K562 (cell line): Measurements from ENCODE around the gene MTA2. TPM values are rescaled to one million over a fixed set of nuclear protein-coding genes. Genes with fewer than 3 reads are reported as not detected.
A peak's percentile ranks its signal among the peaks of the same experiment; 100 is the strongest.

ENCODE experiments used
- ARID2 ChIP-seq: fragments of 450-650 bp; IDR thresholded peaks from 2 replicates; pipeline ENCODE4 v1.6.1; 2017; ENCODE audit warnings: antibody characterized with exemption, mild to moderate bottlenecking
- CSDE1 ChIP-seq, 2 experiments: fragments of 450-650 bp; IDR thresholded peaks; 2 replicates each; pipeline ENCODE4 v1.6.1; 2016; ENCODE audit warnings: mild to moderate bottlenecking in 1 of 2
- DEAF1 ChIP-seq: fragments of 450-650 bp; formaldehyde crosslinking; IDR thresholded peaks from 2 replicates; pipeline ENCODE4 v1.4.0; 2020; ENCODE audit warnings: mild to moderate bottlenecking, moderate library complexity
- FOXK1 ChIP-seq: sonication (generic); formaldehyde crosslinking; IDR thresholded peaks from 2 replicates; pipeline ENCODE4 v1.8.0; 2022; ENCODE audit warnings: missing genetic modification reagents, mild to moderate bottlenecking, borderline replicate concordance
- GTF2B ChIP-seq: IDR thresholded peaks from 2 replicates; pipeline ENCODE4 v1.6.1; 2011; ENCODE audit not compliant: insufficient read length; ENCODE audit errors: extremely low read depth
- HDAC2 ChIP-seq: fragments of 450-650 bp; IDR thresholded peaks from 2 replicates; pipeline ENCODE4 v1.6.1; 2016; ENCODE audit warnings: mild to moderate bottlenecking
- MYBL2 ChIP-seq, 2 experiments: fragments of 450-650 bp in 1 of 2; sonication (generic) in 1 of 2; formaldehyde crosslinking in 1 of 2; IDR thresholded peaks; 2 replicates each; pipeline versions ENCODE4 v1.6.1 to v1.8.1; 2017 to 2022; ENCODE audit warnings: borderline replicate concordance in 1 of 2, inconsistent platforms in 1 of 2, low read depth in 1 of 2, mild to moderate bottlenecking in 1 of 2, missing genetic modification reagents in 1 of 2, moderate library complexity in 1 of 2
- NKRF ChIP-seq: fragments of 450-650 bp; IDR thresholded peaks from 2 replicates; pipeline ENCODE4 v1.6.1; 2016; ENCODE audit warnings: borderline replicate concordance
- PHF21A ChIP-seq: fragments of 450-650 bp; IDR thresholded peaks from 2 replicates; pipeline ENCODE4 v1.6.1; 2017; ENCODE audit warnings: low read depth, borderline replicate concordance
- POLR2G ChIP-seq: fragments of 200-400 bp; formaldehyde crosslinking; IDR thresholded peaks from 2 replicates; pipeline ENCODE4 v1.6.1; 2017; ENCODE audit warnings: low read depth, mild to moderate bottlenecking, antibody characterized with exemption, low read length, moderate library complexity
- SNAPC5 ChIP-seq: fragments of 250-450 bp; sonication (Bioruptor Pico); IDR thresholded peaks from 2 replicates; pipeline ENCODE4 v1.8.0; 2021; ENCODE audit warnings: moderate library complexity, mild to moderate bottlenecking, inconsistent platforms
- TAF1 ChIP-seq: IDR thresholded peaks from 2 replicates; pipeline ENCODE4 v1.6.1; 2011; ENCODE audit warnings: mild to moderate bottlenecking, low read length, moderate library complexity; ENCODE audit not compliant: insufficient read depth, control insufficient read depth, severe bottlenecking; ENCODE audit errors: extremely low read depth
- TCFL5 ChIP-seq: fragments of 250-450 bp; sonication (Bioruptor Pico); conservative IDR thresholded peaks from 2 replicates; pipeline ENCODE4 v1.6.1; 2021; ENCODE audit warnings: mild to moderate bottlenecking, moderate library complexity, matching md5 sums
- THAP12 ChIP-seq: fragments of 250-450 bp; sonication (Bioruptor Pico); IDR thresholded peaks from 2 replicates; pipeline ENCODE4 v1.9.0; 2021; ENCODE audit warnings: mild to moderate bottlenecking, inconsistent platforms
- TRIM28 ChIP-seq: fragments of 450-650 bp; IDR thresholded peaks from 2 replicates; pipeline ENCODE4 v1.6.1; 2017
- ZFP1 ChIP-seq: fragments of 450-650 bp; formaldehyde crosslinking; IDR thresholded peaks from 2 replicates; pipeline ENCODE4 v1.4.0; 2020; ENCODE audit warnings: mild to moderate bottlenecking, mixed read lengths
- ZNF197 ChIP-seq: fragments of 200-800 bp; sonication (Bioruptor generic); IDR thresholded peaks from 2 replicates; pipeline ENCODE4 v1.6.1; 2016; ENCODE audit warnings: low read depth, missing genetic modification characterization, missing compliant biosample characterization
- ZNF217 ChIP-seq: sonication (generic); formaldehyde crosslinking; IDR thresholded peaks from 2 replicates; pipeline ENCODE4 v1.8.0; 2022; ENCODE audit warnings: mild to moderate bottlenecking, missing genetic modification reagents
- ZNF24 ChIP-seq: fragments of 450-650 bp; IDR thresholded peaks from 2 replicates; pipeline ENCODE4 v1.6.1; 2016
- polyA plus RNA-seq, 8 experiments: library from polyadenylated mRNA; depleted of rRNA in 4 of 8; stranded (reverse) in 5 of 8; unstranded in 3 of 8; fragments of >200 nt; fragmentation: Nextera tagmentation in 2 of 8; fragmentation: Illumina TruSeq in 1 of 8; extraction: Ambion mirVana in 2 of 8; extraction: Trizol in 1 of 8; gene quantifications; 2 replicates each; pipeline versions ENCODE4 v1.2.1 to v1.2.3, GENCODE V29; 2011 to 2014; ENCODE audit warnings: inconsistent platforms in 1 of 8, missing spikeins in 1 of 8
- total RNA-seq, 7 experiments: library from RNA; depleted of rRNA in 6 of 7; stranded (reverse); fragments of >200 nt in 6 of 7; fragmentation: Illumina TruSeq in 2 of 7; extraction: Trizol in 2 of 7; gene quantifications; 2 replicates each; pipeline versions ENCODE4 v1.2.1 to v1.2.3, GENCODE V29; 2011 to 2021; ENCODE audit warnings: low replicate concordance in 1 of 7

MTA2 gene
- total and polyA plus RNA-seq, 9 of the 15 experiments (the other 6 are each of a cell fraction or from before 2014, with no cell fraction given): 6.2 to 220 (median 172) TPM

GRCh38 chr11:62545437-62546243, 56.0 kb downstream of the MTA2 start (continued):
- TF ChIP-seq DEAF1 (CRISPR knock-in tag) (no peak), FOXK1 (CRISPR knock-in tag) (no peak), POLR2G (0 out of 2 replicates have a peak, but pooled peaks have one; percentile 57), HDAC2 (peak; percentile 73), GTF2B (no peak), ZNF197 (CRISPR knock-in tag) (0 out of 2 replicates have a peak, but pooled peaks have one; percentile 32), PHF21A (no peak), TRIM28 (peak; percentile 74), NKRF (no peak), SNAPC5 (no peak), CSDE1 (IDR thresholded peaks at IDR 0.05) (no peak), ZNF24 (no peak), ZNF217 (CRISPR knock-in tag) (no peak), ARID2 (no peak), MYBL2 (IDR thresholded peaks at IDR 0.05; ENCODE audit: low read depth) (no peak), MYBL2 (CRISPR knock-in tag; IDR thresholded peaks at IDR 0.05; ENCODE audit: borderline replicate concordance) (no peak), TCFL5 (CRISPR knock-in tag) (no peak), THAP12 (CRISPR knock-in tag) (no peak), TAF1 (no peak), ZFP1 (no peak)
